DMS114 treated with DMSO at 0.1 percent for 48 hours (cell line): ENCODE results near the gene VAMP4.
A peak's percentile ranks its signal among the peaks of the same experiment; 100 is the strongest.
"Not testable (repeated sequence)": the region's sequence is repeated elsewhere in the genome, so short reads cannot be mapped to it uniquely, and the experiment has no call there.

Source experiments
- DNase-seq: peaks from one replicate; lab custom pipeline; 2025; ENCODE audit not compliant: unreplicated experiment; lab: John Stamatoyannopoulos, UW

VAMP4 gene

GRCh38 chr1:171753182-171753581, 11.3 kb upstream of the VAMP4 start:
- no peak for DNase-seq

- DNase-seq, result no peak
Measured at GRCh38 chr1:171751221-171751620, 9.4 kb upstream of the VAMP4 start.

GRCh38 chr1:171748651-171749050, 6.8 kb upstream of the VAMP4 start:
- no peak for DNase-seq

- no peak for DNase-seq
Measured at GRCh38 chr1:171744986-171745385, 3.1 kb upstream of the VAMP4 start.

- DNase-seq, result no peak
Measured at GRCh38 chr1:171743081-171743870, 1.4 kb upstream of the VAMP4 start.

- no peak for DNase-seq
Measured at GRCh38 chr1:171742577-171742922, 685 bp upstream of the VAMP4 start.

- DNase-seq, result no peak
Measured at GRCh38 chr1:171740987-171741871, 636 bp downstream of the VAMP4 start.

- DNase-seq, result no peak
Measured at GRCh38 chr1:171740356-171740863, 1.5 kb downstream of the VAMP4 start.

GRCh38 chr1:171739656-171740055, 2.2 kb downstream of the VAMP4 start:
- no peak for DNase-seq

- DNase-seq, result no peak
Measured at GRCh38 chr1:171738911-171739310, 3.0 kb downstream of the VAMP4 start.

- no peak for DNase-seq
Measured at GRCh38 chr1:171736196-171736595, 5.7 kb downstream of the VAMP4 start.

- DNase-seq, result no peak
Measured at GRCh38 chr1:171730052-171730451, 11.8 kb downstream of the VAMP4 start.

GRCh38 chr1:171727778-171728177, 14.1 kb downstream of the VAMP4 start:
- no peak for DNase-seq

- not testable (repeated sequence) for DNase-seq
Measured at GRCh38 chr1:171723180-171723579, 18.7 kb downstream of the VAMP4 start.

- DNase-seq, result no peak
Measured at GRCh38 chr1:171718848-171719247, 23.0 kb downstream of the VAMP4 start.

- DNase-seq, result no peak
Measured at GRCh38 chr1:171718216-171718615, 23.6 kb downstream of the VAMP4 start.

GRCh38 chr1:171717062-171717718, 24.7 kb downstream of the VAMP4 start:
- DNase-seq, result no peak

GRCh38 chr1:171716616-171717015, 25.2 kb downstream of the VAMP4 start:
- DNase-seq, result no peak

GRCh38 chr1:171715813-171716251, 26.0 kb downstream of the VAMP4 start:
- peak; percentile 13 for DNase-seq

- no peak for DNase-seq
Measured at GRCh38 chr1:171712341-171712740, 29.5 kb downstream of the VAMP4 start.

GRCh38 chr1:171711643-171712042, 30.2 kb downstream of the VAMP4 start:
- no peak for DNase-seq
